Caco-2 (cell line): ENCODE measurements around the gene CLDN22. TPM values are rescaled to one million over a fixed set of nuclear protein-coding genes. Genes with fewer than 3 reads are reported as not detected.

Source experiments
- BruUV-seq: library from RNA; stranded (reverse); fragments of 400-500 nt; replicated peaks from 2 replicates; lab custom pipeline; 2021; lab: Mats Ljungman, UMichigan
- CTCF ChIA-PET: fragments of 300-600 bp; sonication (Branson Sonifier 250); formaldehyde crosslinking; loops from one replicate; lab custom pipeline; 2022; ENCODE audit warnings: antibody characterized with exemption; lab: Charles Lee
- POLR2A ChIA-PET: fragments of 300-600 bp; sonication (Branson Sonifier 250); formaldehyde crosslinking; loops from one replicate; lab custom pipeline; 2022; ENCODE audit warnings: antibody characterized with exemption; lab: Charles Lee
- DNase-seq, 2 experiments: peaks; one replicate each; pipeline versions ENCODE4 v3.0.0 to v3.0.0-alpha.2; 2020 to 2022
- H3K27me3 ChIP-seq: replicated peaks from 2 replicates; pipeline ENCODE4 v1.6.0; 2011; ENCODE audit warnings: low read length; ENCODE audit not compliant: control insufficient read depth, insufficient read depth
- H3K36me3 ChIP-seq: 2 replicates; pipeline ENCODE4 v1.5.1; 2011; ENCODE audit warnings: low read length; ENCODE audit not compliant: control insufficient read depth, insufficient read depth
- H3K4me1 ChIP-seq: fragments of 250-450 bp; sonication (Bioruptor Pico); 2 replicates; pipeline ENCODE4 v1.5.1; 2020; ENCODE audit warnings: mild to moderate bottlenecking
- H3K4me3 ChIP-seq: 2 replicates; pipeline ENCODE4 v1.5.1; 2011; ENCODE audit warnings: low read depth, mild to moderate bottlenecking, control low read depth, low read length
- H3K9me3 ChIP-seq: fragments of 250-450 bp; sonication (Bioruptor Pico); 2 replicates; pipeline ENCODE4 v1.5.1; 2020; ENCODE audit warnings: mild to moderate bottlenecking, moderate library complexity
- H3K27ac Mint-ChIP-seq: one replicate; pipeline ENCODE4 v1.8.0; 2022; ENCODE audit warnings: mixed read lengths; ENCODE audit not compliant: unreplicated experiment
- H3K27me3 Mint-ChIP-seq: one replicate; pipeline ENCODE4 v1.8.0; 2022; ENCODE audit warnings: mixed read lengths; ENCODE audit not compliant: insufficient read depth, unreplicated experiment
- H3K36me3 Mint-ChIP-seq: one replicate; pipeline ENCODE4 v1.8.0; 2022; ENCODE audit warnings: mild to moderate bottlenecking, mixed read lengths; ENCODE audit not compliant: insufficient read depth, unreplicated experiment
- H3K4me1 Mint-ChIP-seq: one replicate; pipeline ENCODE4 v1.8.0; 2022; ENCODE audit warnings: low read depth, mixed read lengths; ENCODE audit not compliant: unreplicated experiment
- H3K4me3 Mint-ChIP-seq: one replicate; pipeline ENCODE4 v1.8.0; 2022; ENCODE audit warnings: mild to moderate bottlenecking, moderate library complexity, mixed read lengths; ENCODE audit not compliant: unreplicated experiment
- H3K9me3 Mint-ChIP-seq: one replicate; pipeline ENCODE4 v1.8.0; 2022; ENCODE audit warnings: mixed read lengths; ENCODE audit not compliant: unreplicated experiment
- intact Hi-C: fragments of 100-400 bp; cut with micrococcal nuclease; formaldehyde crosslinking; loops from one replicate; pipeline ENCODE4 v1.10.0; 2022; ENCODE audit not compliant: unreplicated experiment
- total RNA-seq: library from RNA; stranded (reverse); gene quantifications from 2 replicates; pipeline ENCODE4 v1.2.3, GENCODE V29; 2022
- TF ChIP-seq, protein P1 (sequence below), 2 experiments: fragments of 200-600 bp in 1 of 2; IDR thresholded peaks; 1 replicate in 1 of 2; 2 replicates in 1 of 2; pipeline versions ENCODE4 v1.5.1 to v1.8.0; 2011 to 2022; ENCODE audit warnings: antibody characterized with exemption in 1 of 2, control low read depth in 1 of 2, inconsistent platforms in 1 of 2, low read depth in 1 of 2, low read length in 1 of 2, mild to moderate bottlenecking in 1 of 2, moderate library complexity in 1 of 2; ENCODE audit not compliant: insufficient read depth in 1 of 2, severe bottlenecking in 1 of 2, unreplicated experiment in 1 of 2

The CLDN22 gene
- total RNA-seq, 1 experiment from 2014 or later = not detected

DNA sequence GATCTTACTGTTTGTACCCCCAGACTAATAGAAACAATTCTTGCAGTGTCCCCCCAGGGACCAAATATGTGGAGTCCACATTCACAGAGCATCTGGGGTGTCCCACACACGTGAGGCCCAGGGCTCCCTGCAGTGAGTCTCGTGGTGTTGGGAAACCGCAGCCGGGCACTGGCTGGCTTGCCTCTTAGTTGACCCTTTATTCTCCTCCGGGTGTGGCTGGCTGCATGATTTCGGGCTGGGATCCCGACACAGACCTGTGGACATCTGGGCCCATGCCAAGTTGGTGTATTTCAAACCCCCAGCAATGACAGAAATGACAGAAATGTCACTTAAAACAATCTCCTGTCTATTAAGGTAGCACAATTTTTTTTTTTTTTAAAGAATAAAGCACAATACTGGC, 17.8 kb upstream of the CLDN22 start:
- Histone ChIP-seq H3K36me3 (no peaks in the 10 kb centered on the region), H3K4me3 (no peak overlapping the region), H3K9me3 (no peaks in the 10 kb centered on the region; the same call in 1 of the 2 replicates), H3K4me1 (peaks cover 22% of the 10 kb centered on the region; the same call in 1 of the 2 replicates), H3K27me3 (no peaks in the 10 kb centered on the region)
- no peak for DNase-seq
- Mint-ChIP-seq H3K27me3 (no peaks in the 10 kb centered on the region), H3K4me3 (no peak overlapping the region), H3K27ac (no peak overlapping the region), H3K36me3 (peaks cover 4% of the 10 kb centered on the region), H3K4me1 (peaks cover 8% of the 10 kb centered on the region), H3K9me3 (peaks cover 1% of the 10 kb centered on the region)
- intact Hi-C loops = no loop called here
- POLR2A ChIA-PET = no interaction called here
- CTCF ChIA-PET = no interaction called here
- BruUV-seq = no TSS peak
- TF ChIP-seq, protein P1, sequence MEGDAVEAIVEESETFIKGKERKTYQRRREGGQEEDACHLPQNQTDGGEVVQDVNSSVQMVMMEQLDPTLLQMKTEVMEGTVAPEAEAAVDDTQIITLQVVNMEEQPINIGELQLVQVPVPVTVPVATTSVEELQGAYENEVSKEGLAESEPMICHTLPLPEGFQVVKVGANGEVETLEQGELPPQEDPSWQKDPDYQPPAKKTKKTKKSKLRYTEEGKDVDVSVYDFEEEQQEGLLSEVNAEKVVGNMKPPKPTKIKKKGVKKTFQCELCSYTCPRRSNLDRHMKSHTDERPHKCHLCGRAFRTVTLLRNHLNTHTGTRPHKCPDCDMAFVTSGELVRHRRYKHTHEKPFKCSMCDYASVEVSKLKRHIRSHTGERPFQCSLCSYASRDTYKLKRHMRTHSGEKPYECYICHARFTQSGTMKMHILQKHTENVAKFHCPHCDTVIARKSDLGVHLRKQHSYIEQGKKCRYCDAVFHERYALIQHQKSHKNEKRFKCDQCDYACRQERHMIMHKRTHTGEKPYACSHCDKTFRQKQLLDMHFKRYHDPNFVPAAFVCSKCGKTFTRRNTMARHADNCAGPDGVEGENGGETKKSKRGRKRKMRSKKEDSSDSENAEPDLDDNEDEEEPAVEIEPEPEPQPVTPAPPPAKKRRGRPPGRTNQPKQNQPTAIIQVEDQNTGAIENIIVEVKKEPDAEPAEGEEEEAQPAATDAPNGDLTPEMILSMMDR (IDR thresholded peaks at IDR 0.05; ENCODE audit: insufficient read depth in 1 of 2, low read depth in 1 of 2, low read length in 1 of 2, severe bottlenecking in 1 of 2, unreplicated experiment in 1 of 2) = no peak

DNA sequence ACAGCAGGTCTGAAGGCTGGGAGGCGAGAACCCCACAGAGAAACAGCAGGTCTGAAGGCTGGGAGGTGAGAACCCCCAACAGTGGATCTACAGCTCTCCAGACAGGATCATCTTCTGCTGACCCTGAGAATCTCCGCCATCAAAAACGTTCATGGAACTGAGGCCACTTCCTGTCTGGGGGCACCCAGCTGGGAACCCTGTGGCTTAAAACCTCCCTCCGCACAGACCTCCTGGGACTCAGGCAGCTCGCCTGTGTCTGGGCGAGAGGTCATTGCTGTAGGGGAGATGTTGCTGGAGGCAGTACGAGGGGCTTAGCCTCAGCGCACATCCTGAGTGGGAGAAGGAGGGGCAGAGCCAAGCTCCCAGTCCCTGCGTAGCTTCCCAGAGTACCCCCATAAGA, 17.3 kb upstream of the CLDN22 start:
- H3K36me3 Mint-ChIP-seq = peaks cover 7% of the 10 kb centered on the region
- no peak for DNase-seq
- intact Hi-C loops = no loop called here
- ChIA-PET POLR2A (no interaction called here), CTCF (no interaction called here)
- no peaks in the 10 kb centered on the region for H3K27me3 Mint-ChIP-seq
- no peak overlapping the region for H3K4me3 Mint-ChIP-seq
- TF ChIP-seq, protein P1 (IDR thresholded peaks at IDR 0.05; ENCODE audit: insufficient read depth in 1 of 2, low read depth in 1 of 2, low read length in 1 of 2, severe bottlenecking in 1 of 2, unreplicated experiment in 1 of 2) = no peak
- no peaks in the 10 kb centered on the region for H3K27me3 ChIP-seq
- H3K36me3 ChIP-seq = no peaks in the 10 kb centered on the region
- peaks cover 22% of the 10 kb centered on the region; the same call in 1 of the 2 replicates for H3K4me1 ChIP-seq
- H3K9me3 ChIP-seq = no peaks in the 10 kb centered on the region; the same call in 1 of the 2 replicates
- peaks cover 6% of the 10 kb centered on the region for H3K9me3 Mint-ChIP-seq
- peaks cover 8% of the 10 kb centered on the region for H3K4me1 Mint-ChIP-seq
- no peak overlapping the region for H3K4me3 ChIP-seq
- no peak overlapping the region for H3K27ac Mint-ChIP-seq
- no TSS peak for BruUV-seq

- ChIA-PET CTCF (no interaction called here), POLR2A (no interaction called here)
- peaks cover 22% of the 10 kb centered on the region; the same call in 1 of the 2 replicates for H3K4me1 ChIP-seq
- no peak for DNase-seq
- Mint-ChIP-seq H3K27ac (no peak overlapping the region), H3K4me1 (peaks cover 8% of the 10 kb centered on the region), H3K27me3 (no peaks in the 10 kb centered on the region), H3K9me3 (peaks cover 6% of the 10 kb centered on the region), H3K4me3 (no peak overlapping the region), H3K36me3 (peaks cover 7% of the 10 kb centered on the region)
- no peaks in the 10 kb centered on the region; the same call in 1 of the 2 replicates for H3K9me3 ChIP-seq
- no peaks in the 10 kb centered on the region for H3K36me3 ChIP-seq
- H3K4me3 ChIP-seq = no peak overlapping the region
- intact Hi-C loops = no loop called here
- TF ChIP-seq, protein P1 (IDR thresholded peaks at IDR 0.05; ENCODE audit: insufficient read depth in 1 of 2, low read depth in 1 of 2, low read length in 1 of 2, severe bottlenecking in 1 of 2, unreplicated experiment in 1 of 2) = no peak
- H3K27me3 ChIP-seq = no peaks in the 10 kb centered on the region
- no TSS peak for BruUV-seq
Measured at GRCh38 chr4:183335369-183335940, 15.4 kb upstream of the CLDN22 start.
